ENCODE data around the gene SGSM2.
A peak's percentile ranks its signal among the peaks of the same experiment; 100 is the strongest.

The SGSM2 gene

GRCh38 chr17:2299136-2299535 lies 38.2 kb upstream of the SGSM2 start:
- no peak for TF ChIP-seq CTCF (IDR thresholded peaks at IDR 0.05; ENCODE audit: insufficient read depth, low read length, poor library complexity, severe bottlenecking)
- no peaks in the 10 kb centered on the region for H3K27me3 ChIP-seq (replicated peaks; ENCODE audit: control insufficient read depth, insufficient read depth, low read length)
- no peak for DNase-seq (ENCODE audit: extremely low read depth, insufficient read length)
- no peak overlapping the region for H3K4me3 ChIP-seq (replicated peaks; ENCODE audit: low read depth, low read length)
- H3K36me3 ChIP-seq (ENCODE audit: control insufficient read depth, insufficient read depth, low read length): peaks cover 6% of the 10 kb centered on the region

- no peak for DNase-seq (ENCODE audit: extremely low read depth, insufficient read length)
- no peak for TF ChIP-seq CTCF (IDR thresholded peaks at IDR 0.05; ENCODE audit: insufficient read depth, low read length, poor library complexity, severe bottlenecking)
- H3K4me3 ChIP-seq (replicated peaks; ENCODE audit: low read depth, low read length): no peak overlapping the region
- H3K36me3 ChIP-seq (ENCODE audit: control insufficient read depth, insufficient read depth, low read length): peaks cover 4% of the 10 kb centered on the region
- H3K27me3 ChIP-seq (replicated peaks; ENCODE audit: control insufficient read depth, insufficient read depth, low read length): no peaks in the 10 kb centered on the region
Measured at GRCh38 chr17:2299756-2300155, 37.5 kb upstream of the SGSM2 start.

- DNase-seq (ENCODE audit: extremely low read depth, insufficient read length): no peak
- TF ChIP-seq CTCF (IDR thresholded peaks at IDR 0.05; ENCODE audit: insufficient read depth, low read length, poor library complexity, severe bottlenecking): no peak
- H3K36me3 ChIP-seq (ENCODE audit: control insufficient read depth, insufficient read depth, low read length): peaks cover 2% of the 10 kb centered on the region
- H3K27me3 ChIP-seq (replicated peaks; ENCODE audit: control insufficient read depth, insufficient read depth, low read length): no peaks in the 10 kb centered on the region
- peak overlapping the region; percentile 96 for H3K4me3 ChIP-seq (replicated peaks; ENCODE audit: low read depth, low read length)
Measured at GRCh38 chr17:2302778-2303203, 34.5 kb upstream of the SGSM2 start.

- peak; percentile 94 for DNase-seq (ENCODE audit: extremely low read depth, insufficient read length)
- Histone ChIP-seq H3K36me3 (ENCODE audit: control insufficient read depth, insufficient read depth, low read length) (peaks cover 2% of the 10 kb centered on the region), H3K4me3 (replicated peaks; ENCODE audit: low read depth, low read length) (peak within 1 kb of the TSS; percentile 96), H3K27me3 (replicated peaks; ENCODE audit: control insufficient read depth, insufficient read depth, low read length) (no peaks in the 10 kb centered on the region)
- no peak for TF ChIP-seq CTCF (IDR thresholded peaks at IDR 0.05; ENCODE audit: insufficient read depth, low read length, poor library complexity, severe bottlenecking)
Measured at GRCh38 chr17:2303204-2304188, 33.8 kb upstream of the SGSM2 start, which contains the start of the genes SMG6 and SRR. Gene SMG6 (minus strand): TSS chr17:2303785. CDS start chr17:2303720, 65 bp downstream. Gene SRR (plus strand): TSS chr17:2303950. CDS start chr17:2315561, 11,611 bp downstream.

- H3K4me3 ChIP-seq (replicated peaks; ENCODE audit: low read depth, low read length): no peak overlapping the region
- DNase-seq (ENCODE audit: extremely low read depth, insufficient read length): no peak
Measured at GRCh38 chr17:2304931-2305330, 32.4 kb upstream of the SGSM2 start.

More at GRCh38 chr17:2304931-2305330, 32.4 kb upstream of the SGSM2 start:
- Histone ChIP-seq H3K36me3 (ENCODE audit: control insufficient read depth, insufficient read depth, low read length) (no peaks in the 10 kb centered on the region), H3K27me3 (replicated peaks; ENCODE audit: control insufficient read depth, insufficient read depth, low read length) (no peaks in the 10 kb centered on the region)
- no peak for TF ChIP-seq CTCF (IDR thresholded peaks at IDR 0.05; ENCODE audit: insufficient read depth, low read length, poor library complexity, severe bottlenecking)

Measured in GM06990 (cell line).